Left ventricle myocardium inferior (tissue), 1 donor: Measurements from ENCODE around the gene FBXO28. TPM values are rescaled to one million over a fixed set of nuclear protein-coding genes. Genes with fewer than 3 reads are reported as not detected.
"Not testable (repeated sequence)": the region's sequence is repeated elsewhere in the genome, so short reads cannot be mapped to it uniquely, and the experiment has no call there.

Experiments
- DNase-seq: peaks from one replicate; pipeline ENCODE4 v3.0.0-alpha.2; 2020
- H3K27ac ChIP-seq: fragments of 200-600 bp; replicated peaks from 2 replicates; pipeline ENCODE4 v1.8.0; 2021
- H3K27me3 ChIP-seq: fragments of 200-600 bp; 2 replicates; pipeline ENCODE4 v1.8.0; 2021; ENCODE audit warnings: low read depth
- H3K36me3 ChIP-seq: fragments of 200-600 bp; 2 replicates; pipeline ENCODE4 v1.8.0; 2021
- H3K4me1 ChIP-seq: fragments of 200-600 bp; 2 replicates; pipeline ENCODE4 v1.8.0; 2021
- H3K4me3 ChIP-seq: fragments of 200-600 bp; 2 replicates; pipeline ENCODE4 v1.8.0; 2021; ENCODE audit warnings: mild to moderate bottlenecking, moderate library complexity
- H3K9me3 ChIP-seq: fragments of 200-600 bp; replicated peaks from 2 replicates; pipeline ENCODE4 v1.8.0; 2021
- intact Hi-C: fragments of 100-400 bp; cut with micrococcal nuclease; formaldehyde crosslinking; loops from one replicate; pipeline ENCODE4 v1.11.0; 2022
- total RNA-seq: library from RNA; stranded (reverse); fragmentation: NEBNext Ultra II Directional; extraction: Animal tissue kit (Norgen Biotek cat#: 25700); gene quantifications from one replicate; pipeline ENCODE4 v1.2.1, GENCODE V29; 2021
- TF ChIP-seq, protein P1 (sequence below): fragments of 200-600 bp; IDR thresholded peaks from 2 replicates; pipeline ENCODE4 v1.8.0; 2021; ENCODE audit warnings: antibody characterized with exemption, mild to moderate bottlenecking, borderline replicate concordance
- donor health status: DM: no; HTN: yes; CAD: no; lungs with severe emphysema.

FBXO28 gene
- total RNA-seq, 1 donor from 2014 or later: 18.8 TPM

DNA sequence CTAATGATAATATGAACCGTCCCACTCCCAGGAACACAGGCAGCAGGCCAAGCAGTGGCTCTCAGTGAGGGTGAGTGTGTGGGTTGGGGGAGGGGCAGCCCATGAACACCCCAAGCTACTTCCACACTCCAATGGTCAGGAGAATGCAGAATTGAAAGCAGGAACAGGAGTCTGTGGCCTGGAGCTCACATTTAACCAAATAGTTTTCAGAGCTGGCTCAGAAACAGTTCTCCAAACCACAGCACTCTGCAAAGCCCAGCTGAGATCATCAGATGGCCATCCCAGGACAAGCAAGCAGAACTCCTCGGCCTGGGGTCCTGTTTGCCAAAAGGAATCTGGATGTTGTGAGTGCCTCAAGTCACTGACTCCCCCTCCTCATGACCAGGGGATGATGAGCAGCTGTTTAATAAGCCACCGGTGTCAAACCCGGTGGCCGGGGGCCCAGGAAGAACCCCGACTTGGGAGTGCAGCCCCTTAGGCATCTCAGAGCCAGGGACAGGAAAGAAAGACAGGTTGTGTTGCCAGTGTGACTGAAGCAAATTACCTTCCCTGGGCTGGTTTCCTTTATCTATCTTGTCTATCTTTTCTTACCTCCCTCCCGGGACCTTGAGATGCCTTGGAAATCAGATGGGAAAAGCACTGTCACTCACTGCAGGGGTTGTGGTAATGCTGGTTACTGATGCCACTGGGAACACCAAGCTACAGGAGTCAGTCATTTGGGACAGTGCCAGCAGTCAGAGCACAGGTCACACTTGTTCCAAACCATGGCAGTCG lies 89.5 kb downstream of the FBXO28 start:
- peak overlapping the region; percentile 42 for H3K27ac ChIP-seq
- peak; percentile 40 for DNase-seq
- H3K4me3 ChIP-seq: no peak overlapping the region
- H3K27me3 ChIP-seq: no peaks in the 10 kb centered on the region
- TF ChIP-seq, protein P1, sequence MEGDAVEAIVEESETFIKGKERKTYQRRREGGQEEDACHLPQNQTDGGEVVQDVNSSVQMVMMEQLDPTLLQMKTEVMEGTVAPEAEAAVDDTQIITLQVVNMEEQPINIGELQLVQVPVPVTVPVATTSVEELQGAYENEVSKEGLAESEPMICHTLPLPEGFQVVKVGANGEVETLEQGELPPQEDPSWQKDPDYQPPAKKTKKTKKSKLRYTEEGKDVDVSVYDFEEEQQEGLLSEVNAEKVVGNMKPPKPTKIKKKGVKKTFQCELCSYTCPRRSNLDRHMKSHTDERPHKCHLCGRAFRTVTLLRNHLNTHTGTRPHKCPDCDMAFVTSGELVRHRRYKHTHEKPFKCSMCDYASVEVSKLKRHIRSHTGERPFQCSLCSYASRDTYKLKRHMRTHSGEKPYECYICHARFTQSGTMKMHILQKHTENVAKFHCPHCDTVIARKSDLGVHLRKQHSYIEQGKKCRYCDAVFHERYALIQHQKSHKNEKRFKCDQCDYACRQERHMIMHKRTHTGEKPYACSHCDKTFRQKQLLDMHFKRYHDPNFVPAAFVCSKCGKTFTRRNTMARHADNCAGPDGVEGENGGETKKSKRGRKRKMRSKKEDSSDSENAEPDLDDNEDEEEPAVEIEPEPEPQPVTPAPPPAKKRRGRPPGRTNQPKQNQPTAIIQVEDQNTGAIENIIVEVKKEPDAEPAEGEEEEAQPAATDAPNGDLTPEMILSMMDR: no peak
- peaks cover 24% of the 10 kb centered on the region for H3K4me1 ChIP-seq
- H3K36me3 ChIP-seq: no peaks in the 10 kb centered on the region
- H3K9me3 ChIP-seq: no peaks in the 10 kb centered on the region
- intact Hi-C loops: no loop called here

DNA sequence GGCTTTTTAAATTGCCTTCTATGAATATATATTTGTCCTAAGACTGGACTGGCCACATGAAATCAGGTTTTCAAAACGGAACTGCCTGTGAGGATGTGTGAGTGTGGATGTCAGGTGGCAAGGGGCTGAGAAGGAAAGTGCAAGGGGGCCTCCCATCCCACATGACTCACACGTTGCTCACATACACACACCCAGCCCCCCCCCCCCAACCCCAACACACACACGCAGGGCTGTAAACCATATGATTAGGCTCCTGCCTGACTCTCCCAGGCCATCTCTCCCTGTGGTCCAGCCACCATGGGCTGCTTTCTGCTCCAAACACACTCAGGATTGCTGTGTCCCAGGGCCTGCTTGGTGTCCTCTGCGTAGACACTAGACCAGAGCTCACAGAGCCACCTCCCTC lies 91.5 kb downstream of the FBXO28 start:
- H3K4me1 ChIP-seq: peaks cover 30% of the 10 kb centered on the region
- DNase-seq: no peak
- peak overlapping the region; percentile 11 for H3K4me3 ChIP-seq
- no peaks in the 10 kb centered on the region for H3K36me3 ChIP-seq
- intact Hi-C loops: no loop called here
- TF ChIP-seq, protein P1: no peak
- H3K9me3 ChIP-seq: no peaks in the 10 kb centered on the region
- H3K27ac ChIP-seq: peak overlapping the region; percentile 42
- no peaks in the 10 kb centered on the region for H3K27me3 ChIP-seq

DNA sequence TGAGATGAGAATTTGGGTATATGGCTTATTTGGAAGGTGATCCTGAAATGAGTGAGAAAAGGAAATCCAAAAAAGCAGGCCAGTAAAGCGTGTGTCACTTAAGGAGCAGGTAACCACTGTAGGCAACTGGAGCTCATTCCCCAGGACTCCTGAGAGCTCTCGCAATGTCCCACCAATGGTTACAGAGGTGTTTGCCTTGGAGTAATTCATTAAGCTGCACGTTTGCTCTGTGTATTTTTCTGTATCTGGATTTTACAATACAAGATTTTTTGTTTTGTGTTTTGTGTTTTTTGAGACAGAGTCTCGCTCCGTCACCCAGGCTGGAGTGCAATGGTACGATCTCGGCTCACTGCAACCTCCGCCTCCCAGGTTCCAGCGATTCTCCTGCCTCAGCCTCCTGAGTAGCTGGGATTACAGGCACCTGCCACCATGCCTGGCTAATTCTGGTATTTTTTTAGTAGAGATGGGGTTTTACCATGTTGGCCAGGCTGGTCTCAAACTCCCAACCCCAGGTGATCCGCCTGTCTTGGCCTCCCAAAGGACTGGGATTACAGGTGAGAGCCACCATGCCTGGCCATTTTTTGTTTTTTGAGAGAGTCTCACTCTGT lies 92.1 kb downstream of the FBXO28 start:
- Histone ChIP-seq H3K4me1 (peaks cover 36% of the 10 kb centered on the region), H3K27ac (peak overlapping the region; percentile 42)
- H3K27me3 ChIP-seq, H3K4me3 ChIP-seq, H3K9me3 ChIP-seq, intact Hi-C loops, DNase-seq, H3K36me3 ChIP-seq: not testable (repeated sequence)

DNA sequence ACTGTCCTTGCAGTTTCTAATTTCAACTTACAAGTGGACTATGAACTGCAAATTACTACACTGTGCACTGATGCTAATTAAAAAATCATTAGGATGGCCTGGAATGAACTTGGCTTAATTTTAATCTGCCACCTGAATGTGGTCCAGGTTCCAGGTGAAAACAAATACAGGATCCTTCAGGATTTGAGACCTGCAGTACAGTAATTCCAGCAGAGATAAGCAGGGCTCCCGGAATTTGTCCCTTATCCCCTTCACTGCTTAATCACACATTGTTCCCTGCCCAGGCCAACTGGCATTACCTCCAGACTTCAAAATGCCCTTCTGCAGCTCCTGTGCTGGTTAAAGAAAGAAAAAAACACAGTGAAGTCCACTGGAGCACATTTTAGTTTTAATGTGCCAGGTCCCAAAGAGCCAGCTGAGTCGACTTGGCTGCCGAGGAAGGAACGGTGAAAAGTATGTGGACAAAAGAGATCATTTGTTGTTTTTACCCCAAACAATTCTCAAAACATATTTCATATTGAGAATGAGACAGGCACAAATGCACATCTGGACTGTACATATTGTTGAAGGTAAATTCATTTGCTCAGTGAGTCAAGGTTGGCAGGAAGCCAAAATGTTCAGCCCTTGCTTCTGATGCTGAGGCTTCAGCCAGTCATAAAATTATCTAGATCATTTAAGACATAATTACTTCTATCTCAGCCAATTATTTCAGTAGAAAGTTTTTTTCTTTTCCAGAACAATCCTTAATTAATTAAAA lies 97.5 kb downstream of the FBXO28 start:
- no peak for DNase-seq
- peaks cover 43% of the 10 kb centered on the region for H3K4me1 ChIP-seq
- no peaks in the 10 kb centered on the region for H3K9me3 ChIP-seq
- H3K27ac ChIP-seq: peak overlapping the region; percentile 75
- no peak overlapping the region for H3K4me3 ChIP-seq
- H3K36me3 ChIP-seq: no peaks in the 10 kb centered on the region
- TF ChIP-seq, protein P1: no peak
- no peaks in the 10 kb centered on the region for H3K27me3 ChIP-seq
- intact Hi-C loops: no loop called here

Other genes starting within 250 kb of the FBXO28 start
- gene DEGS1, start 69.1 kb downstream of the FBXO28 start, total RNA-seq: 42.2 TPM
- gene NVL, start 216.1 kb downstream of the FBXO28 start, total RNA-seq: 10.3 TPM
- gene CNIH4, start 242.8 kb downstream of the FBXO28 start, total RNA-seq: 28.5 TPM